GM10248 (cell line): Measurements from ENCODE around the gene SOX5.

Source experiments
- CTCF ChIA-PET: fragments of 300-600 bp; sonication (Branson Sonifier 250); formaldehyde crosslinking; extraction: SDS; loops from one replicate; lab custom pipeline; 2021; ENCODE audit warnings: antibody characterized with exemption; lab: Yijun Ruan, JAX
- POLR2A ChIA-PET: fragments of 350-650 bp; sonication (Branson Sonifier 250); formaldehyde crosslinking; extraction: SDS; loops from one replicate; lab custom pipeline; 2020; ENCODE audit warnings: antibody characterized with exemption; lab: Yijun Ruan, JAX
- DNase-seq: peaks from one replicate; pipeline ENCODE4 v3.0.0; 2012; ENCODE audit errors: extremely low spot score
- TF ChIP-seq, protein P1 (sequence below): IDR thresholded peaks from 2 replicates; pipeline ENCODE4 v1.5.1; 2012; ENCODE audit warnings: mild to moderate bottlenecking, low read depth; ENCODE audit errors: extremely low read depth, missing control alignments, control extremely low read depth

SOX5 gene

DNA sequence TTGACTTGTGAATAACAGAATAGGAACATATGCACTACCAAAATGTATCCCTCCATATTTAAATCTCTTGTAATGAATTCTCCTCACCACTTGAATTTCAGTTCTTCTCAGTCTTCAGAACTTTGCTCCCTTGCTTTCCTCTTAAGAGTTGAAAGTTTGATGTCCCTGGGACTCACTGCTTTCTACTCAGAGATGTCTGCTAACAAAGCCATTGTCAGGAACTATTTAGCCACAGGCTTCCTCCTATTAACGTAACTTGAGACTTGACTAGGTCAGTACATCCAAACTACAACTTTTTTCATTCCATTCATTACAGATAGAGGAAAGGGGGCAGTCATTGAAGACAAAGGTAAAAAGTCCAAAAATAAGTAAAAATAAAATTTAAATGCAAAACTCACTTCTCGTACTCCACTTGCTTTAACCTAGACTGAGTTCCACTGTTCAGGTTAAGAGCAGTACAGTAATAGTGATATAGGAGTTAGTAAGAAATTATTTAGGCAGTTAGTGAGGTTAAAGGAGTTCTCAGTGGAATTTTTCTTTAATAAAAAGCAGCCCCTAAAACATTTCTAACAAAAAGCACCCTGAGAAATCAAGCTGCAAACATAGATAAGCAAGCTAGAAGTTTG is 364.2 kb downstream of the SOX5 start:
- DNase-seq: no peak
- ChIA-PET POLR2A (no interaction called here), CTCF (no interaction called here)
- TF ChIP-seq, protein P1, sequence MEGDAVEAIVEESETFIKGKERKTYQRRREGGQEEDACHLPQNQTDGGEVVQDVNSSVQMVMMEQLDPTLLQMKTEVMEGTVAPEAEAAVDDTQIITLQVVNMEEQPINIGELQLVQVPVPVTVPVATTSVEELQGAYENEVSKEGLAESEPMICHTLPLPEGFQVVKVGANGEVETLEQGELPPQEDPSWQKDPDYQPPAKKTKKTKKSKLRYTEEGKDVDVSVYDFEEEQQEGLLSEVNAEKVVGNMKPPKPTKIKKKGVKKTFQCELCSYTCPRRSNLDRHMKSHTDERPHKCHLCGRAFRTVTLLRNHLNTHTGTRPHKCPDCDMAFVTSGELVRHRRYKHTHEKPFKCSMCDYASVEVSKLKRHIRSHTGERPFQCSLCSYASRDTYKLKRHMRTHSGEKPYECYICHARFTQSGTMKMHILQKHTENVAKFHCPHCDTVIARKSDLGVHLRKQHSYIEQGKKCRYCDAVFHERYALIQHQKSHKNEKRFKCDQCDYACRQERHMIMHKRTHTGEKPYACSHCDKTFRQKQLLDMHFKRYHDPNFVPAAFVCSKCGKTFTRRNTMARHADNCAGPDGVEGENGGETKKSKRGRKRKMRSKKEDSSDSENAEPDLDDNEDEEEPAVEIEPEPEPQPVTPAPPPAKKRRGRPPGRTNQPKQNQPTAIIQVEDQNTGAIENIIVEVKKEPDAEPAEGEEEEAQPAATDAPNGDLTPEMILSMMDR: no peak

GRCh38 chr12:23581913-23582312 is 367.6 kb downstream of the SOX5 start:
- CTCF ChIA-PET: no interaction called here
- DNase-seq: no peak
- POLR2A ChIA-PET: no interaction called here
- TF ChIP-seq, protein P1: no peak

DNA sequence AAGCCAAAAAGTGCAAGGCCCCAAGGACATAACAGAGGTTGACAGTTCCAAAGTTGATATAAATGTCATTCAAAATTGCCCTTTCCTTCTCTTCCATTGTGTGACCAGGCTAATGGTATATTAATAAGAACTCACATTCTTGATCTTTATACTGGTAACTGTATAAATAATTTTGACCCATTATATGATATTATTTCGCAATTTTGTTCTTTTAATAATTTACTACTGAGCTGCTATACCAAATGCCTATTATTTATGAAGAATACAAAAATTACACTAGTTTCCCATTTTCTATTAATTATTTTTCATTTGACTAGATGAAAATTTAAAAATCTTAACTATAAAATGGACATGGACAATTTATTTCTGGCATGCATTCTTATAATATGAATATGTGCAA is 370.2 kb downstream of the SOX5 start:
- TF ChIP-seq, protein P1: no peak
- DNase-seq: no peak
- ChIA-PET POLR2A (no interaction called here), CTCF (interaction anchor here (1.4 kb wide), 1 partner anchor 23 kb away, joined by 5 read pairs; no protein-coding TSS in a partner anchor)

GRCh38 chr12:23576372-23576771 is 373.1 kb downstream of the SOX5 start:
- POLR2A ChIA-PET: no interaction called here
- TF ChIP-seq, protein P1: no peak
- DNase-seq: peak; percentile 8
- CTCF ChIA-PET: interaction anchor here (1.9 kb wide), 1 partner anchor 10 kb away, joined by 4 read pairs; no protein-coding TSS in a partner anchor

- ChIA-PET POLR2A (no interaction called here), CTCF (no interaction called here)
- no peak for DNase-seq
- TF ChIP-seq, protein P1: no peak
These were observed 380.1 kb downstream of the SOX5 start for GRCh38 chr12:23569356-23569755.

DNA sequence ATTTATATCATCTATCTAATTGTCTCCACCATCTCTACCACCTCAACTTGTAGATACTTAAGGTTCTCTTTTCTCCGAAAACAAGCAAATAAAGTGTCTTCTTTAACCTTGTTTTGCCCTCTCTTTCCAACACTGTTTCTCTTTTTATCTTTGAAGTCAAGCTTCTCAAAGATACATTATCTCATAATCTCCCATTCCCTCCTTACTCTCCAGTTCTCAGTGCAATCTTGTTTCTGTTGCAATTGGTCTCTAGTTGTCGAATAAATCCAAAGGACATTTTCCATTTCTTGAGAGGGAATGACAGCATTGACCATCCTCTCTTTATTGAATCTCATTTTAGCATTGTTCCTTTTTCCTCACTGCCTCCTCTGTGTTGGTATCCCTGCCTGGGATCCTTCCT is 383.3 kb downstream of the SOX5 start:
- CTCF ChIA-PET: interaction anchor here (0.9 to 1.3 kb wide), 2 partner anchors 8 to 9 kb away, joined by 3 to 4 read pairs; no protein-coding TSS in a partner anchor
- TF ChIP-seq, protein P1: no peak
- no peak for DNase-seq
- POLR2A ChIA-PET: no interaction called here
